GM04504 (cell line): ENCODE measurements around the gene OPCML.

Source experiments
- DNase-seq: peaks from one replicate; pipeline ENCODE4 v3.0.0-alpha.2; 2012; ENCODE audit warnings: low read depth

The OPCML gene

GRCh38 chr11:132892876-132893275 is 639.4 kb downstream of the OPCML start:
- no peak for DNase-seq

GRCh38 chr11:132888226-132888625 is 644.1 kb downstream of the OPCML start:
- DNase-seq: peak; percentile 39

- peak; percentile 14 for DNase-seq
Observed at GRCh38 chr11:132886335-132886734, 646.0 kb downstream of the OPCML start.

GRCh38 chr11:132883241-132883640 is 649.1 kb downstream of the OPCML start:
- no peak for DNase-seq

- no peak for DNase-seq
Observed at GRCh38 chr11:132881622-132882021, 650.7 kb downstream of the OPCML start.

- DNase-seq: no peak
Observed at GRCh38 chr11:132878111-132878510, 654.2 kb downstream of the OPCML start.

DNA sequence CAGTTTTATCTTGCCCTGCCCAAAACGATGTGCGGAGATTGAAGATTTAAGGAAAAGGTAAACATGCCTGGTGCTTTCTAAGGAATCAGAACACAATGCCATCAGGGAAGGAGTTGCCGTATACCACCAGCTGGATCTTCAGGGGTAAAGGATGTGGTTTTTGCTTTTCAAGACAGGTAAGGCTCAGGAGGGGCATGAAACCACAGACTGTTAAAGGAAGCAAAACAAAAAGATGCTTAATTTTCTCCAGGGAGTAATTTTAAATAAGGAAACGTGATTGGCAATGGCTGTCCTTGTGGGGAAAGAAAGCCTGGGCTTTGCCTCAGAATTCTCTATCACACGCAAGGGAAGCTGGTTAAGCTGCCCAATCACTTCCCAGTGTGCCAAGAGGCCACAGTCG is 655.6 kb downstream of the OPCML start:
- no peak for DNase-seq

DNA sequence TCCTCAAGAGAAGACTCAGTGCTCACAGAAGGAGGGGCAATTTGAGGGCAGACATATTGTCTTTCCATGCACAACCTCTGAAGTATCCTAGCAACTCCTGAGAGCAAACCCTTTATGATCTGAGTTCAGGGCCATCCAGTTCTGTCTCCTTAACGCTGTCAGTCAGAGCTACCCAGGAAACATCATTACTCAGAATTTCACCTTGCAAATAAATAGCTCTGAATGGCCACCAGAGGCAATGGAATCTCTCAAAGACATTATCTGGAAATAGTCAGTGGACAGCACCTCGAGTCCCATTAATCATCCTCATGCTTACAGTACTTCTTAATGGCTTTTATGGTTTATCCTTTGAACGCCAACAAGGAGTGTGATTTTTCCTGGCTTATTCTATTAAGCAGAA is 656.1 kb downstream of the OPCML start:
- DNase-seq: no peak

GRCh38 chr11:132874638-132875037 is 657.7 kb downstream of the OPCML start:
- DNase-seq: no peak

GRCh38 chr11:132873841-132874240 is 658.5 kb downstream of the OPCML start:
- DNase-seq: no peak

- no peak for DNase-seq
Observed at GRCh38 chr11:132872211-132872610, 660.1 kb downstream of the OPCML start.

- DNase-seq: no peak
Observed at GRCh38 chr11:132866783-132867545, 665.3 kb downstream of the OPCML start.

DNA sequence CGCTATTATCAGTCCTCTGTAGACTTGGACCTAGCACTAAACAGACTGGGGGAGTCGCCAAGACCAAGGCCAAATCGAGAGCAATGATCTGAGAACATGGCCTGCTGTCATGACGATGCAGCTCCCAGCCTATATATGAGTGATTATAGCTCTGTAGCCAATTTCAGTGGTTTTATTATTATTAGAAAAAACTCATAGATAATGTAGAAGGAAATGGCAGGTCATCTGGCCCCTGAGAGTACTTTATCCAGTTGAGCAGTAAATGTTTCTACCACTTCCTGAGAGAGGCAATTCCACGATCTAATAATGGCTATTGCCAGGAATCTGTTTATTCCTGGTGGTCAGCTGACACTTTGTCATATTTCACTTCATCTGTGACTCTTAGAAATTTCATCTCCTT is 666.7 kb downstream of the OPCML start:
- DNase-seq: no peak

GRCh38 chr11:132864811-132865576 is 667.3 kb downstream of the OPCML start:
- no peak for DNase-seq

GRCh38 chr11:132862933-132863332 is 669.4 kb downstream of the OPCML start:
- DNase-seq: no peak

DNA sequence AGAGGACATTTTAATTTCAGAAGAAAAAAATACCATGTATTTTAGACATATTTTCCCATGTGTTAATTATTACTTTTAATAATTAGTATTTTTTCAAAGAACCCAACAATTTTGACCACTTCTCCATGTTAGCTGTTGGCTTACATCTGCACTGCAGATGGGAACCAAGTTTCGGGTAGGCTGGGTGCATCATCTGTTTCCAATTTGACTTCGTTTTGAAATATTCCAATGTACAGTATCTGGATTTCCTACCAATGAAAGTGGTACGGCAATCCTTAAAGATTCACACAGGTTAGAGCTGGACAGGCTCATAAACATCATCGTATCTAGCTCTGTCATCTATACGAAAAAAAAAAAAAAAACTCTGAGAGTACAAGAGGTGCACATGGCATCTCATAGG is 670.2 kb downstream of the OPCML start:
- DNase-seq: no peak

GRCh38 chr11:132859306-132859705 is 673.0 kb downstream of the OPCML start:
- DNase-seq: no peak

DNA sequence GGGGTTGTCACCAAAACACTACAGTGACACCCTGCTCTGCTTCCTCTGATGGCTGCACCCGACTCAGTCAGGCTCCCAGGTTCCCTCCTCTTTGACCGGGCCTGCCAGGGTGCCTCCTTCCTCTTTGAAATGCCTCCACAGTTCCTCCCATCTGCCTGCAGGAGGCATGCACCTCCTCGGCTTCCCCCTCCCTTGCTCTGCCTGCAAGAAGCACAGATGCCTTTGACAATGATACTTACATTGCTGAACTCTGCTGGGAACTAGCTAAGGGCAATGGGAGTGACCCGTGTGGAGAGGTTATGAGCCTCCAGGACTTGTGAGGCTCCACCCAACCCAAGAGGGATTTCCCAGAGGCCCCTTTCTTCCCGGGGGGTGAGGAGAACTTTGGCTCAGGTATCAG is 674.1 kb downstream of the OPCML start:
- DNase-seq: no peak

GRCh38 chr11:132856032-132856431 is 676.3 kb downstream of the OPCML start:
- no peak for DNase-seq

GRCh38 chr11:132855516-132855915 is 676.8 kb downstream of the OPCML start:
- no peak for DNase-seq

DNA sequence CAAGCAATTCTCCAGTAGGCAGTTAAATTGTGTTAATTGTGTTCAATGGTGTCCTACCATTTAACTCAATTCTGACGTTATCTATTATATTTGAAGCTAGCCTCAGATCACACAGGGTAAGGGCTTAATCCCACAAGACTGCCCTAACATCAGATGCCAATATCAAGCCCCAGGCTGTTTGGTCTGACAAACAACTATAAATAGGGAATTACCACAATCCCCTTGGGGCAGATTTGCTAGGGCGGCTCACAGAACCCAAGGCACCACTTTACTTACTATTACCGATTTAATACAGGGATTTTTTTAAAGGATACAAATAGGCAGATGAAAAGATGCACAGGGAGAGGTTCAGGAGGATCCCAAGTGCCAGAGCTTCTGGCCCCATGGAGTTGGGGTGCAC is 678.4 kb downstream of the OPCML start:
- no peak for DNase-seq

GRCh38 chr11:132852361-132852760 is 679.9 kb downstream of the OPCML start:
- no peak for DNase-seq

DNA sequence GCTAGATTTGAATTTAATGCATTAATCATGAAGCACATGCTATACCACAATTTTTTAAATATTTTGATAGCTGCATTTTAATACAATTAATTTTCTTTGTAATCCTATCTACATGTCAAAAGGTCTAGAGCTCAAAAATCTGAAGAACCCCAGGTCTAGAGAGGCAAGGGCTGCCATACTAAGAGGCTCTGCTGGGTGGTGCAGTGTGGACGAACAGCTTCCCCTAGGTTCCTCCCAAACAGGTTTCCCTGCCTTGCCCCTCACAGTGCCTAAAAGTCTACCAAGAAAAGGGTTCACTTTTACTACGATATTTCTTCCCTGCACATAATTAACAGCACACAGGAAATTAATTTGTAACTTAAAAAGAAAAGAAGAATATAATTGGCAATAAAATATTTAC is 681.1 kb downstream of the OPCML start:
- no peak for DNase-seq

- DNase-seq: no peak
Observed at GRCh38 chr11:132850266-132850665, 682.0 kb downstream of the OPCML start.
